ENCODE data around the gene EHBP1L1. TPM values are rescaled to one million over a fixed set of nuclear protein-coding genes. Genes with fewer than 3 reads are reported as not detected.
A peak's percentile ranks its signal among the peaks of the same experiment; 100 is the strongest.

EHBP1L1 gene
- total and polyA plus RNA-seq, 2 of the 13 experiments (the other 11 are each of a cell fraction or from before 2014, with no cell fraction given) = 8.3 to 10.6 TPM

- TF ChIP-seq SNAPC5 (CRISPR knock-in tag; IDR thresholded peaks at IDR 0.05; ENCODE audit: borderline replicate concordance) (no peak), ZNF10 (CRISPR knock-in tag; IDR thresholded peaks at IDR 0.05; ENCODE audit: borderline replicate concordance, low read depth) (no peak), IKZF5 (CRISPR knock-in tag; IDR thresholded peaks at IDR 0.05) (peak; percentile 42; the same call in 1 of the 2 replicates), REL (CRISPR knock-in tag; conservative IDR thresholded peaks at IDR 0.05) (0 out of 2 replicates have a peak, but pooled peaks have one; percentile 47), ZNF619 (CRISPR knock-in tag; IDR thresholded peaks at IDR 0.05) (no peak), ZNF790 (CRISPR knock-in tag; IDR thresholded peaks at IDR 0.05; ENCODE audit: borderline replicate concordance) (no peak), ZNF713 (CRISPR knock-in tag; IDR thresholded peaks at IDR 0.05) (no peak), ZNF543 (CRISPR knock-in tag; IDR thresholded peaks at IDR 0.05) (no peak), ZNF616 (CRISPR knock-in tag; IDR thresholded peaks at IDR 0.05; ENCODE audit: low read depth) (no peak), THRA (CRISPR knock-in tag; IDR thresholded peaks at IDR 0.05; ENCODE audit: borderline replicate concordance) (peak; percentile 100), ZSCAN31 (CRISPR knock-in tag; IDR thresholded peaks at IDR 0.05; ENCODE audit: low read depth) (no peak), MYPOP (CRISPR knock-in tag; IDR thresholded peaks at IDR 0.05) (no peak), ARNT2 (CRISPR knock-in tag; IDR thresholded peaks at IDR 0.05; ENCODE audit: low read depth) (peak; percentile 38; the same call in 1 of the 2 replicates), CC2D1A (CRISPR knock-in tag; IDR thresholded peaks at IDR 0.05) (no peak), SKIL (CRISPR knock-in tag; IDR thresholded peaks at IDR 0.05; ENCODE audit: borderline replicate concordance) (0 out of 2 replicates have a peak, but pooled peaks have one; percentile 10), YEATS4 (CRISPR knock-in tag; IDR thresholded peaks at IDR 0.05; ENCODE audit: borderline replicate concordance) (peak; percentile 54; the same call in 1 of the 2 replicates), ONECUT2 (CRISPR knock-in tag; IDR thresholded peaks at IDR 0.05) (no peak), NFKBIZ (CRISPR knock-in tag; IDR thresholded peaks at IDR 0.05) (no peak), GATAD2A (CRISPR knock-in tag; IDR thresholded peaks at IDR 0.05) (peak; percentile 57), FOXO1 (CRISPR knock-in tag; IDR thresholded peaks at IDR 0.05) (0 out of 2 replicates have a peak, but pooled peaks have one; percentile 15), RXRA (CRISPR knock-in tag; IDR thresholded peaks at IDR 0.05) (peak; percentile 100), NR3C1 (CRISPR knock-in tag; IDR thresholded peaks at IDR 0.05) (no peak), HOXA3 (CRISPR knock-in tag; IDR thresholded peaks at IDR 0.05) (peak; percentile 74), ATF7-NPFF (CRISPR knock-in tag; IDR thresholded peaks at IDR 0.05; ENCODE audit: low read depth) (peak; percentile 28; the same call in 1 of the 2 replicates), PPARG (CRISPR knock-in tag; conservative IDR thresholded peaks at IDR 0.05) (peak; percentile 73)
Measured at GRCh38 chr11:65551572-65552387, 24.1 kb upstream of the EHBP1L1 start (continued).

Measured in HepG2 (cell line).